Stimulated activated naive CD8-positive, alpha-beta T cell treated with anti-CD3 and anti-CD28 coated beads, Interleukin-15, amount 100 ng/mL, for 72 hours (primary cell): ENCODE results near the gene TXK.

Experiments
- ATAC-seq: fragments of 150-1000 bp; cut with Tn5 transposase; 2 replicates; pipeline ENCODE4 v1.10.0; 2021; ENCODE audit warnings: mild to moderate bottlenecking, moderate library complexity
- DNase-seq, 2 donors: peaks; one replicate each; pipeline ENCODE4 v3.0.0; 2021 to 2022
- H3K27ac Mint-ChIP-seq, 2 donors: one replicate each; pipeline ENCODE4 v1.8.0; 2022; ENCODE audit warnings: mild to moderate bottlenecking in 2 of 2, mixed read lengths in 2 of 2, moderate library complexity in 2 of 2
- H3K27me3 Mint-ChIP-seq: one replicate; pipeline ENCODE4 v1.8.0; 2022; ENCODE audit warnings: mixed read lengths
- H3K4me1 Mint-ChIP-seq: one replicate; pipeline ENCODE4 v1.8.0; 2022; ENCODE audit warnings: mild to moderate bottlenecking, mixed read lengths
- H3K4me3 Mint-ChIP-seq, 2 donors: one replicate each; pipeline ENCODE4 v1.8.0; 2022; ENCODE audit warnings: mild to moderate bottlenecking in 2 of 2, mixed read lengths in 2 of 2, moderate library complexity in 1 of 2
- H3K9me3 Mint-ChIP-seq, 2 donors: one replicate each; pipeline ENCODE4 v1.8.0; 2022; ENCODE audit warnings: mixed read lengths in 2 of 2

Gene TXK

GRCh38 chr4:48122756-48123155 is 11.3 kb downstream of the TXK start:
- DNase-seq: no peak
- ATAC-seq: no peak
- Mint-ChIP-seq H3K4me1 (peaks cover 68% of the 10 kb centered on the region), H3K9me3 (no peaks in the 10 kb centered on the region), H3K27me3 (no peaks in the 10 kb centered on the region), H3K4me3 (no peak overlapping the region), H3K27ac (no peak overlapping the region)

- H3K4me1 Mint-ChIP-seq: peaks cover 66% of the 10 kb centered on the region
- H3K27me3 Mint-ChIP-seq: no peaks in the 10 kb centered on the region
- DNase-seq (no peak), ATAC-seq (no peak)
- no peaks in the 10 kb centered on the region for H3K9me3 Mint-ChIP-seq
- H3K4me3 Mint-ChIP-seq: no peak overlapping the region
- H3K27ac Mint-ChIP-seq: no peak overlapping the region
Observed at GRCh38 chr4:48121180-48121579, 12.9 kb downstream of the TXK start.

GRCh38 chr4:48120132-48120531 is 13.9 kb downstream of the TXK start:
- Mint-ChIP-seq H3K4me3 (no peak overlapping the region), H3K4me1 (peaks cover 63% of the 10 kb centered on the region), H3K27ac (peak overlapping the region in 1 of 2 donors; percentile 36), H3K9me3 (no peaks in the 10 kb centered on the region), H3K27me3 (no peaks in the 10 kb centered on the region)
- ATAC-seq (no peak), DNase-seq (no peak)

GRCh38 chr4:48119646-48120045 is 14.4 kb downstream of the TXK start:
- H3K4me1 Mint-ChIP-seq: peaks cover 63% of the 10 kb centered on the region
- H3K27ac Mint-ChIP-seq: peak overlapping the region; percentile 2 to 21
- DNase-seq (no peak), ATAC-seq (no peak)
- no peaks in the 10 kb centered on the region for H3K9me3 Mint-ChIP-seq
- no peaks in the 10 kb centered on the region for H3K27me3 Mint-ChIP-seq
- no peak overlapping the region for H3K4me3 Mint-ChIP-seq

- no peaks in the 10 kb centered on the region for H3K27me3 Mint-ChIP-seq
- ATAC-seq (no peak), DNase-seq (no peak)
- peak overlapping the region in 1 of 2 donors; percentile 37 for H3K27ac Mint-ChIP-seq
- H3K4me3 Mint-ChIP-seq: no peak overlapping the region
- no peaks in the 10 kb centered on the region for H3K9me3 Mint-ChIP-seq
- H3K4me1 Mint-ChIP-seq: peaks cover 63% of the 10 kb centered on the region
Observed at GRCh38 chr4:48118081-48118480, 16.0 kb downstream of the TXK start.

GRCh38 chr4:48116582-48116981 is 17.5 kb downstream of the TXK start:
- Mint-ChIP-seq H3K9me3 (no peaks in the 10 kb centered on the region), H3K27ac (peak overlapping the region; percentile 29 to 42), H3K4me1 (peaks cover 77% of the 10 kb centered on the region), H3K4me3 (no peak overlapping the region), H3K27me3 (no peaks in the 10 kb centered on the region)
- no peak for ATAC-seq
- DNase-seq: no peak

- H3K27ac Mint-ChIP-seq: peak overlapping the region in 1 of 2 donors; percentile 53
Observed at GRCh38 chr4:48114412-48114811, 19.6 kb downstream of the TXK start.

GRCh38 chr4:48112017-48112667 is 21.9 kb downstream of the TXK start:
- no peaks in the 10 kb centered on the region for H3K9me3 Mint-ChIP-seq
- peak overlapping the region; percentile 8 to 59 for H3K4me3 Mint-ChIP-seq
- no peaks in the 10 kb centered on the region for H3K27me3 Mint-ChIP-seq
- peaks cover 66% of the 10 kb centered on the region for H3K4me1 Mint-ChIP-seq
- ATAC-seq (peak; percentile 66), DNase-seq (no peak)
- H3K27ac Mint-ChIP-seq: peak overlapping the region in 1 of 2 donors; percentile 45

More at GRCh38 chr4:48114412-48114811, 19.6 kb downstream of the TXK start:
- ATAC-seq: no peak
- Mint-ChIP-seq H3K4me3 (peak overlapping the region; percentile 24 to 38), H3K4me1 (peaks cover 80% of the 10 kb centered on the region), H3K27me3 (no peaks in the 10 kb centered on the region), H3K9me3 (no peaks in the 10 kb centered on the region)
- DNase-seq: no peak

GRCh38 chr4:48110452-48110978 is 23.5 kb downstream of the TXK start:
- Mint-ChIP-seq H3K4me1 (peaks cover 64% of the 10 kb centered on the region), H3K9me3 (peaks cover 0 to 4% of the 10 kb centered on the region in 2 donors), H3K27ac (no peak overlapping the region), H3K27me3 (no peaks in the 10 kb centered on the region), H3K4me3 (no peak overlapping the region)
- ATAC-seq: no peak
- no peak for DNase-seq

GRCh38 chr4:48109413-48110263 is 24.4 kb downstream of the TXK start:
- Mint-ChIP-seq H3K4me3 (no peak overlapping the region), H3K9me3 (peaks cover 0 to 8% of the 10 kb centered on the region in 2 donors)
- DNase-seq: no peak

GRCh38 chr4:48108309-48109073 is 25.6 kb downstream of the TXK start:
- ATAC-seq: no peak
- peaks cover 55% of the 10 kb centered on the region for H3K4me1 Mint-ChIP-seq
- no peaks in the 10 kb centered on the region for H3K27me3 Mint-ChIP-seq
- no peak for DNase-seq
- H3K9me3 Mint-ChIP-seq: peaks cover 0 to 12% of the 10 kb centered on the region in 2 donors
- no peak overlapping the region for H3K4me3 Mint-ChIP-seq
- no peak overlapping the region for H3K27ac Mint-ChIP-seq

More at GRCh38 chr4:48109413-48110263, 24.4 kb downstream of the TXK start:
- Mint-ChIP-seq H3K4me1 (peaks cover 61% of the 10 kb centered on the region), H3K27ac (no peak overlapping the region), H3K27me3 (no peaks in the 10 kb centered on the region)
- peak; percentile 87 for ATAC-seq

- Mint-ChIP-seq H3K9me3 (peaks cover 0 to 12% of the 10 kb centered on the region in 2 donors), H3K4me1 (peaks cover 58% of the 10 kb centered on the region), H3K27me3 (no peaks in the 10 kb centered on the region), H3K4me3 (peak overlapping the region in 1 of 2 donors; percentile 32), H3K27ac (peak overlapping the region in 1 of 2 donors; percentile 20)
- ATAC-seq (no peak), DNase-seq (no peak)
Observed at GRCh38 chr4:48105230-48105629, 28.8 kb downstream of the TXK start.

- DNase-seq: no peak
- H3K9me3 Mint-ChIP-seq: peaks cover 0 to 12% of the 10 kb centered on the region in 2 donors
- H3K4me3 Mint-ChIP-seq: peak overlapping the region; percentile 63 to 74
- peak overlapping the region; percentile 69 to 91 for H3K27ac Mint-ChIP-seq
- no peaks in the 10 kb centered on the region for H3K27me3 Mint-ChIP-seq
- peak; percentile 98 for ATAC-seq
- peaks cover 57% of the 10 kb centered on the region for H3K4me1 Mint-ChIP-seq
Observed at GRCh38 chr4:48103483-48104139, 30.4 kb downstream of the TXK start.

- H3K27me3 Mint-ChIP-seq: no peaks in the 10 kb centered on the region
- peaks cover 54% of the 10 kb centered on the region for H3K4me1 Mint-ChIP-seq
- H3K27ac Mint-ChIP-seq: no peak overlapping the region
- H3K4me3 Mint-ChIP-seq: no peak overlapping the region
- H3K9me3 Mint-ChIP-seq: peaks cover 0 to 12% of the 10 kb centered on the region in 2 donors
- no peak for ATAC-seq
- no peak for DNase-seq
Observed at GRCh38 chr4:48102303-48102702, 31.7 kb downstream of the TXK start.

GRCh38 chr4:48100256-48100655 is 33.8 kb downstream of the TXK start:
- Mint-ChIP-seq H3K27ac (no peak overlapping the region), H3K9me3 (peaks cover 0 to 5% of the 10 kb centered on the region in 2 donors), H3K27me3 (no peaks in the 10 kb centered on the region), H3K4me1 (peaks cover 45% of the 10 kb centered on the region), H3K4me3 (no peak overlapping the region)
- ATAC-seq: no peak
- no peak for DNase-seq
